ENCODE data around the gene CIROP. TPM values are rescaled to one million over a fixed set of nuclear protein-coding genes. Genes with fewer than 3 reads are reported as not detected.

CIROP gene
- total RNA-seq, 2 experiments from 2014 or later = not detected

GRCh38 chr14:23093991-23094665 is 10.7 kb downstream of the CIROP start:
- POLR2A ChIA-PET = interaction anchor here (0.5 to 1.4 kb wide), 7 partner anchors 17 to 501 kb away, joined by 3 to 12 read pairs (median 3); partner anchors contain the start of gene CEBPE
- no peaks in the 10 kb centered on the region for H3K27me3 Mint-ChIP-seq
- DNase-seq = no peak
- H3K27ac Mint-ChIP-seq = no peak overlapping the region
- H3K9me3 Mint-ChIP-seq = no peaks in the 10 kb centered on the region
- H3K4me3 Mint-ChIP-seq = no peak overlapping the region
- CTCF ChIA-PET = interaction anchor here (0.6 to 2.8 kb wide), 9 partner anchors 9 to 107 kb away, joined by 3 to 19 read pairs (median 8); partner anchors contain the start of gene CDH24
- H3K4me1 Mint-ChIP-seq = peaks cover 39% of the 10 kb centered on the region
- H3K36me3 Mint-ChIP-seq (ENCODE audit: low read depth) = peaks cover 52% of the 10 kb centered on the region

GRCh38 chr14:23093526-23093925 is 11.3 kb downstream of the CIROP start:
- CTCF ChIA-PET = interaction anchor here (2.3 to 2.8 kb wide), 3 partner anchors 16 to 35 kb away, joined by 11 to 19 read pairs (median 16); partner anchors contain the start of gene CDH24
- POLR2A ChIA-PET = no interaction called here
- no peaks in the 10 kb centered on the region for H3K27me3 Mint-ChIP-seq
- H3K9me3 Mint-ChIP-seq = no peaks in the 10 kb centered on the region
- H3K36me3 Mint-ChIP-seq (ENCODE audit: low read depth) = peaks cover 50% of the 10 kb centered on the region
- H3K4me3 Mint-ChIP-seq = no peak overlapping the region
- H3K27ac Mint-ChIP-seq = no peak overlapping the region
- DNase-seq = no peak
- H3K4me1 Mint-ChIP-seq = peaks cover 39% of the 10 kb centered on the region

GRCh38 chr14:23093104-23093503 is 11.7 kb downstream of the CIROP start:
- ChIA-PET CTCF (interaction anchor here (1.8 to 4.1 kb wide), 2 partner anchors 16 to 25 kb away, joined by 5 to 21 read pairs; no protein-coding TSS in a partner anchor), POLR2A (no interaction called here)
- no peak overlapping the region for H3K4me3 Mint-ChIP-seq
- H3K9me3 Mint-ChIP-seq = no peaks in the 10 kb centered on the region
- H3K36me3 Mint-ChIP-seq (ENCODE audit: low read depth) = peaks cover 50% of the 10 kb centered on the region
- peak overlapping the region; percentile 61 for H3K27ac Mint-ChIP-seq
- peaks cover 39% of the 10 kb centered on the region for H3K4me1 Mint-ChIP-seq
- no peaks in the 10 kb centered on the region for H3K27me3 Mint-ChIP-seq
- no peak for DNase-seq

- no peaks in the 10 kb centered on the region for H3K9me3 Mint-ChIP-seq
- no peaks in the 10 kb centered on the region for H3K27me3 Mint-ChIP-seq
- H3K36me3 Mint-ChIP-seq (ENCODE audit: low read depth) = peaks cover 48% of the 10 kb centered on the region
- H3K27ac Mint-ChIP-seq = no peak overlapping the region
- ChIA-PET POLR2A (no interaction called here), CTCF (interaction anchor here (0.5 to 4.1 kb wide), 8 partner anchors 14 to 396 kb away, joined by 3 to 21 read pairs (median 4); no protein-coding TSS in a partner anchor)
- H3K4me3 Mint-ChIP-seq = no peak overlapping the region
- H3K4me1 Mint-ChIP-seq = peaks cover 30% of the 10 kb centered on the region
- no peak for DNase-seq
Measured at GRCh38 chr14:23091294-23092225, 13.2 kb downstream of the CIROP start.

- Mint-ChIP-seq H3K27ac (no peak overlapping the region), H3K4me3 (no peak overlapping the region), H3K27me3 (no peaks in the 10 kb centered on the region), H3K36me3 (ENCODE audit: low read depth) (peaks cover 58% of the 10 kb centered on the region), H3K9me3 (no peaks in the 10 kb centered on the region), H3K4me1 (peaks cover 26% of the 10 kb centered on the region)
- DNase-seq = no peak
- POLR2A ChIA-PET = no interaction called here
- CTCF ChIA-PET = interaction anchor here (1.4 to 4.1 kb wide), 3 partner anchors 13 to 32 kb away, joined by 5 to 21 read pairs (median 19); no protein-coding TSS in a partner anchor
Measured at GRCh38 chr14:23090254-23090636, 14.5 kb downstream of the CIROP start.

- CTCF ChIA-PET = interaction anchor here (0.6 to 4.1 kb wide), 4 partner anchors 12 to 377 kb away, joined by 3 to 21 read pairs (median 12); no protein-coding TSS in a partner anchor
- peaks cover 26% of the 10 kb centered on the region for H3K4me1 Mint-ChIP-seq
- no peak overlapping the region for H3K4me3 Mint-ChIP-seq
- peaks cover 59% of the 10 kb centered on the region for H3K36me3 Mint-ChIP-seq (ENCODE audit: low read depth)
- H3K27me3 Mint-ChIP-seq = no peaks in the 10 kb centered on the region
- H3K9me3 Mint-ChIP-seq = no peaks in the 10 kb centered on the region
- H3K27ac Mint-ChIP-seq = no peak overlapping the region
- POLR2A ChIA-PET = no interaction called here
- no peak for DNase-seq
Measured at GRCh38 chr14:23089498-23090253, 15.1 kb downstream of the CIROP start.

- Mint-ChIP-seq H3K4me1 (peaks cover 11% of the 10 kb centered on the region), H3K36me3 (ENCODE audit: low read depth) (peaks cover 46% of the 10 kb centered on the region), H3K4me3 (no peak overlapping the region), H3K9me3 (no peaks in the 10 kb centered on the region), H3K27ac (no peak overlapping the region), H3K27me3 (no peaks in the 10 kb centered on the region)
- POLR2A ChIA-PET = no interaction called here
- CTCF ChIA-PET = interaction anchor here (1.0 to 1.5 kb wide), 2 partner anchors 9 to 34 kb away, joined by 3 to 10 read pairs; no protein-coding TSS in a partner anchor
- DNase-seq = no peak
Measured at GRCh38 chr14:23086565-23086964, 18.2 kb downstream of the CIROP start.

- Mint-ChIP-seq H3K4me3 (no peak overlapping the region), H3K27ac (no peak overlapping the region), H3K27me3 (no peaks in the 10 kb centered on the region), H3K9me3 (no peaks in the 10 kb centered on the region), H3K36me3 (ENCODE audit: low read depth) (peaks cover 47% of the 10 kb centered on the region), H3K4me1 (peaks cover 9% of the 10 kb centered on the region)
- DNase-seq = no peak
- CTCF ChIA-PET = interaction anchor here (1.0 to 1.5 kb wide), 3 partner anchors 8 to 35 kb away, joined by 3 to 10 read pairs (median 3); no protein-coding TSS in a partner anchor
- POLR2A ChIA-PET = no interaction called here
Measured at GRCh38 chr14:23085458-23085857, 19.3 kb downstream of the CIROP start.

- peak overlapping the region; percentile 43 for H3K27ac Mint-ChIP-seq
- ChIA-PET POLR2A (no interaction called here), CTCF (interaction anchor here (0.6 to 2.7 kb wide), 3 partner anchors 12 to 28 kb away, joined by 3 to 14 read pairs (median 8); no protein-coding TSS in a partner anchor)
- no peak overlapping the region for H3K4me3 Mint-ChIP-seq
- H3K9me3 Mint-ChIP-seq = no peaks in the 10 kb centered on the region
- DNase-seq = no peak
- no peaks in the 10 kb centered on the region for H3K4me1 Mint-ChIP-seq
- peaks cover 49% of the 10 kb centered on the region for H3K36me3 Mint-ChIP-seq (ENCODE audit: low read depth)
- H3K27me3 Mint-ChIP-seq = no peaks in the 10 kb centered on the region
Measured at GRCh38 chr14:23080474-23080873, 24.3 kb downstream of the CIROP start.

- no peak for DNase-seq
- Mint-ChIP-seq H3K27me3 (no peaks in the 10 kb centered on the region), H3K4me3 (no peak overlapping the region), H3K4me1 (no peaks in the 10 kb centered on the region), H3K9me3 (no peaks in the 10 kb centered on the region), H3K27ac (no peak overlapping the region), H3K36me3 (ENCODE audit: low read depth) (peaks cover 51% of the 10 kb centered on the region)
- CTCF ChIA-PET = interaction anchor here (2.7 kb wide), 1 partner anchor 11 kb away, joined by 14 read pairs; no protein-coding TSS in a partner anchor
- POLR2A ChIA-PET = no interaction called here
Measured at GRCh38 chr14:23079716-23080115, 25.1 kb downstream of the CIROP start.

- ChIA-PET CTCF (interaction anchor here (2.4 to 2.7 kb wide), 2 partner anchors 10 to 16 kb away, joined by 16 read pairs; partner anchors contain the start of genes ACIN1 and C14orf119), POLR2A (no interaction called here)
- Mint-ChIP-seq H3K4me1 (no peaks in the 10 kb centered on the region), H3K27ac (no peak overlapping the region), H3K4me3 (no peak overlapping the region), H3K36me3 (ENCODE audit: low read depth) (peaks cover 52% of the 10 kb centered on the region), H3K27me3 (no peaks in the 10 kb centered on the region), H3K9me3 (no peaks in the 10 kb centered on the region)
- no peak for DNase-seq
Measured at GRCh38 chr14:23078692-23079116, 26.1 kb downstream of the CIROP start.

- H3K27me3 Mint-ChIP-seq = no peaks in the 10 kb centered on the region
- H3K9me3 Mint-ChIP-seq = no peaks in the 10 kb centered on the region
- no peaks in the 10 kb centered on the region for H3K4me1 Mint-ChIP-seq
- CTCF ChIA-PET = interaction anchor here (0.8 to 2.7 kb wide), 8 partner anchors 8 to 25 kb away, joined by 3 to 19 read pairs (median 9); partner anchors contain the start of genes ACIN1 and C14orf119
- POLR2A ChIA-PET = no interaction called here
- H3K27ac Mint-ChIP-seq = peak overlapping the region; percentile 5
- no peak overlapping the region for H3K4me3 Mint-ChIP-seq
- peaks cover 52% of the 10 kb centered on the region for H3K36me3 Mint-ChIP-seq (ENCODE audit: low read depth)
- DNase-seq = no peak
Measured at GRCh38 chr14:23077962-23078361, 26.8 kb downstream of the CIROP start.
